H9 (cell line): ENCODE data around the gene RPL15. TPM values are rescaled to one million over a fixed set of nuclear protein-coding genes. Genes with fewer than 3 reads are reported as not detected.

Experiments
- DNase-seq: peaks from one replicate; pipeline ENCODE4 v3.0.0-alpha.2; 2017
- H2AFZ ChIP-seq: one replicate; pipeline ENCODE4 v1.6.1; 2013; ENCODE audit warnings: mild to moderate bottlenecking, low read length, control low read depth, moderate library complexity
- H2AK5ac ChIP-seq: 2 replicates; pipeline ENCODE4 v1.6.1; 2013; ENCODE audit warnings: low read length, control low read depth, mixed read lengths; ENCODE audit not compliant: insufficient read length
- H2BK120ac ChIP-seq: one replicate; pipeline ENCODE4 v1.6.1; 2013; ENCODE audit warnings: low read depth, mild to moderate bottlenecking, low read length, control low read depth, inconsistent platforms; ENCODE audit not compliant: poor library complexity, severe bottlenecking
- H2BK12ac ChIP-seq: 2 replicates; pipeline ENCODE4 v1.6.1; 2013; ENCODE audit warnings: low read length, control low read depth, mixed read lengths, low read depth; ENCODE audit not compliant: insufficient read length
- H2BK15ac ChIP-seq: 2 replicates; pipeline ENCODE4 v1.6.1; 2013; ENCODE audit warnings: low read depth, low read length, control low read depth
- H2BK20ac ChIP-seq: one replicate; pipeline ENCODE4 v1.6.1; 2013; ENCODE audit warnings: low read depth, mild to moderate bottlenecking, low read length, control low read depth, inconsistent platforms; ENCODE audit not compliant: poor library complexity, severe bottlenecking
- H2BK5ac ChIP-seq: 2 replicates; pipeline ENCODE4 v1.6.1; 2013; ENCODE audit warnings: low read length, control low read depth, mixed read lengths; ENCODE audit not compliant: insufficient read length
- H3K14ac ChIP-seq: 2 replicates; pipeline ENCODE4 v1.6.1; 2013; ENCODE audit warnings: low read length, control low read depth; ENCODE audit not compliant: insufficient read depth
- H3K18ac ChIP-seq: 2 replicates; pipeline ENCODE4 v1.6.1; 2013; ENCODE audit warnings: low read depth, mild to moderate bottlenecking, mixed read lengths, low read length, control low read depth; ENCODE audit not compliant: insufficient read length
- H3K23ac ChIP-seq: 2 replicates; pipeline ENCODE4 v1.6.1; 2013; ENCODE audit warnings: low read length, control low read depth, mixed read lengths, low read depth; ENCODE audit not compliant: insufficient read length
- H3K23me2 ChIP-seq: 2 replicates; pipeline ENCODE4 v1.6.1; 2013; ENCODE audit warnings: low read depth, mild to moderate bottlenecking, mixed read lengths, low read length, control low read depth; ENCODE audit not compliant: insufficient read length, poor library complexity, severe bottlenecking
- H3K27ac ChIP-seq: 2 replicates; pipeline ENCODE4 v1.5.1; 2013; ENCODE audit warnings: low read length, control low read depth, mixed read lengths, low read depth; ENCODE audit not compliant: insufficient read length
- H3K27me3 ChIP-seq: 2 replicates; pipeline ENCODE4 v1.6.1; 2013; ENCODE audit warnings: low read length, control low read depth, inconsistent platforms; ENCODE audit not compliant: insufficient read depth
- H3K4ac ChIP-seq: 2 replicates; pipeline ENCODE4 v1.6.1; 2013; ENCODE audit warnings: low read depth, mild to moderate bottlenecking, control low read depth, inconsistent platforms, low read length, moderate library complexity
- H3K4me1 ChIP-seq: 2 replicates; pipeline ENCODE4 v1.6.1; 2013; ENCODE audit warnings: low read length, control low read depth, inconsistent platforms; ENCODE audit not compliant: insufficient read depth
- H3K4me2 ChIP-seq: 2 replicates; pipeline ENCODE4 v1.6.1; 2013; ENCODE audit warnings: low read length, control low read depth, mixed read lengths; ENCODE audit not compliant: insufficient read length, insufficient read depth
- H3K56ac ChIP-seq: 2 replicates; pipeline ENCODE4 v1.6.1; 2013; ENCODE audit warnings: low read depth, mild to moderate bottlenecking, mixed read lengths, low read length, control low read depth; ENCODE audit not compliant: insufficient read length
- H3K79me1 ChIP-seq: 2 replicates; pipeline ENCODE4 v1.6.1; 2013; ENCODE audit warnings: low read depth, mild to moderate bottlenecking, moderate library complexity, low read length, control low read depth, inconsistent platforms; ENCODE audit not compliant: insufficient read depth, poor library complexity, severe bottlenecking
- H3K79me2 ChIP-seq: 2 replicates; pipeline ENCODE4 v1.6.1; 2013; ENCODE audit warnings: low read length, control low read depth, inconsistent platforms; ENCODE audit not compliant: insufficient read depth
- H3K9ac ChIP-seq: 2 replicates; pipeline ENCODE4 v1.6.1; 2013; ENCODE audit warnings: low read length, control low read depth, mixed read lengths; ENCODE audit not compliant: insufficient read length; ENCODE audit errors: extremely low read depth
- H3K9me3 ChIP-seq: one replicate; pipeline ENCODE4 v1.6.1; 2013; ENCODE audit warnings: low read depth, low read length, inconsistent platforms; ENCODE audit not compliant: control insufficient read depth
- H3T11ph ChIP-seq: one replicate; pipeline ENCODE4 v1.6.1; 2013; ENCODE audit warnings: mild to moderate bottlenecking, low read length, control low read depth, inconsistent platforms
- H4K20me1 ChIP-seq: one replicate; pipeline ENCODE4 v1.6.1; 2013; ENCODE audit not compliant: control insufficient read depth, insufficient read length, insufficient read depth
- H4K5ac ChIP-seq: 2 replicates; pipeline ENCODE4 v1.6.1; 2013; ENCODE audit warnings: low read depth, mild to moderate bottlenecking, mixed read lengths, low read length, control low read depth; ENCODE audit not compliant: insufficient read length
- H4K8ac ChIP-seq: replicated peaks from 2 replicates; pipeline ENCODE4 v1.6.1; 2013; ENCODE audit warnings: low read length, control low read depth, mixed read lengths, low read depth; ENCODE audit not compliant: insufficient read length
- H4K91ac ChIP-seq: 2 replicates; pipeline ENCODE4 v1.6.1; 2013; ENCODE audit warnings: low read depth, mild to moderate bottlenecking, moderate library complexity, mixed read lengths, low read length, control low read depth; ENCODE audit not compliant: insufficient read length
- H3K27ac Mint-ChIP-seq, 3 experiments: 2 replicates in 2 of 3; 3 replicates in 1 of 3; pipeline ENCODE4 v1.8.0; 2020 to 2021; ENCODE audit warnings: mixed read lengths in 3 of 3, mild to moderate bottlenecking in 1 of 3, moderate library complexity in 1 of 3
- H3K27me3 Mint-ChIP-seq: 2 replicates; pipeline ENCODE4 v1.8.0; 2021; ENCODE audit warnings: low read depth, mild to moderate bottlenecking, moderate library complexity, mixed read lengths
- H3K36me3 Mint-ChIP-seq, 3 experiments: 2 replicates in 2 of 3; 3 replicates in 1 of 3; pipeline ENCODE4 v1.8.0; 2020 to 2021; ENCODE audit warnings: low read depth in 3 of 3, mixed read lengths in 3 of 3; ENCODE audit not compliant: insufficient read depth in 1 of 3
- H3K4me1 Mint-ChIP-seq, 2 experiments: 2 replicates each; pipeline ENCODE4 v1.8.0; 2020; ENCODE audit warnings: mixed read lengths in 2 of 2
- H3K4me3 Mint-ChIP-seq, 2 experiments: 2 replicates in 1 of 2; 3 replicates in 1 of 2; pipeline ENCODE4 v1.8.0; 2020 to 2021; ENCODE audit warnings: mild to moderate bottlenecking in 2 of 2, mixed read lengths in 2 of 2, moderate library complexity in 1 of 2
- H3K9me3 Mint-ChIP-seq, 2 experiments: 2 replicates in 1 of 2; 3 replicates in 1 of 2; pipeline ENCODE4 v1.8.0; 2020; ENCODE audit warnings: mild to moderate bottlenecking in 2 of 2, mixed read lengths in 2 of 2, moderate library complexity in 1 of 2
- CTCF ChIP-seq: fragments of 200-600 bp; sonication (generic); conservative IDR thresholded peaks from 3 replicates; pipeline ENCODE4 v1.8.0; 2021; ENCODE audit warnings: antibody characterized with exemption, mild to moderate bottlenecking
- WGBS: extraction: QIAGEN DNeasy Blood & Tissue Kit; methylation state at CpG from one replicate; pipeline ENCODE4 v1.1.7; 2013; ENCODE audit warnings: missing lambda C conversion rate, low lambda C conversion rate, mixed read lengths; ENCODE audit not compliant: insufficient read length; ENCODE audit errors: extremely low coverage; 5-methylcytosine and 5-hydroxymethylcytosine counted together
- total RNA-seq: library from RNA; stranded (reverse); gene quantifications from 2 replicates; pipeline ENCODE4 v1.2.1, GENCODE V29; 2021

Gene RPL15
- total RNA-seq, 1 experiment from 2014 or later = 2,794 TPM

GRCh38 chr3:23909341-23909740 lies 7.6 kb upstream of the RPL15 start:
- H3K27ac Mint-ChIP-seq = no peak overlapping the region
- Histone ChIP-seq H3K4ac (no peak overlapping the region), H3K18ac (no peak overlapping the region), H2BK15ac (no peak overlapping the region), H3K79me2 (peaks cover 2% of the 10 kb centered on the region; the same call in 1 of the 2 replicates), H2BK5ac (no peak overlapping the region), H3K23ac (no peak overlapping the region), H4K8ac (no peak overlapping the region), H4K20me1 (no peaks in the 10 kb centered on the region), H2AK5ac (no peak overlapping the region), H3K23me2 (no peaks in the 10 kb centered on the region), H3K14ac (no peak overlapping the region), H2BK12ac (no peak overlapping the region), H3T11ph (no peak overlapping the region), H3K56ac (no peak overlapping the region), H3K27ac (no peak overlapping the region), H3K4me2 (no peak overlapping the region), H2BK120ac (no peak overlapping the region), H4K91ac (no peak overlapping the region), H3K79me1 (no peaks in the 10 kb centered on the region), H4K5ac (no peak overlapping the region), H3K27me3 (no peaks in the 10 kb centered on the region), H3K9ac (no peak overlapping the region), H2BK20ac (no peak overlapping the region), H3K4me1 (no peaks in the 10 kb centered on the region), H3K9me3 (no peaks in the 10 kb centered on the region), H2AFZ (no peak overlapping the region)
- no peak for DNase-seq
- no peak overlapping the region for H3K4me3 Mint-ChIP-seq
- peaks cover 0 to 6% of the 10 kb centered on the region in 2 experiments; a peak in 1 of 4 replicates for H3K4me1 Mint-ChIP-seq
- no peaks in the 10 kb centered on the region for H3K27me3 Mint-ChIP-seq
- peaks cover 18 to 44% (median 41%) of the 10 kb centered on the region in 3 experiments for H3K36me3 Mint-ChIP-seq
- 0 out of 5 replicates have a peak, but pooled peaks cover 0 to under 1% of the 10 kb centered on the region in 2 experiments for H3K9me3 Mint-ChIP-seq
- no peak for TF ChIP-seq CTCF
- no CpG with 5 or more reads among the region's 7 CpGs for WGBS
